VCaP (cell line): ENCODE results near the gene ARHGAP24.
"Not testable (repeated sequence)": the region's sequence is repeated elsewhere in the genome, so short reads cannot be mapped to it uniquely, and the experiment has no call there.

ENCODE experiments used
- H3K27ac ChIP-seq: fragments of 450-650 bp; 2 replicates; pipeline ENCODE4 v1.5.1; 2017
- CTCF ChIP-seq: fragments of 450-650 bp; conservative IDR thresholded peaks from 2 replicates; pipeline ENCODE4 v1.5.1; 2017; ENCODE audit warnings: mild to moderate bottlenecking, moderate library complexity

Gene ARHGAP24

DNA sequence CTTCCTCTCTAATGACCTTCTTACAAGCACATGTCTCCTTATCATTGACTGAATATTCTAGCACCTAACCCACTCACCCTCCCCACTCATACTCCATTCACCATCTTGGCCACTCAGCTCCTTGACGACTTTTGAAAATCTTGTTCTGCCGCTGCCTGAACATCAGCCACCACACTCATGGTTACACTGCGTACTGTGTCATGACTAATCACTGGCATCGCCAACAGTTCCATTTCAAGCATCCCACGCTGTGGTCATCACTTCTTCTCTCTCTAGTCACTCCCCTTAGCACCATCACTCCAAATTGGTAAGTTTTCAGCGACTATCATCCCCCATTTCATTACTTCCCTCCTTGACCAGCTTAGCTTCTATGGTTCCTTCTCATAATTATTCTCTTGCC, 532.1 kb downstream of the ARHGAP24 start:
- H3K27ac ChIP-seq, result no peak overlapping the region
- TF ChIP-seq CTCF, result no peak

GRCh38 chr4:86011117-86011516, 536.2 kb downstream of the ARHGAP24 start:
- H3K27ac ChIP-seq, result no peak overlapping the region
- no peak for TF ChIP-seq CTCF

DNA sequence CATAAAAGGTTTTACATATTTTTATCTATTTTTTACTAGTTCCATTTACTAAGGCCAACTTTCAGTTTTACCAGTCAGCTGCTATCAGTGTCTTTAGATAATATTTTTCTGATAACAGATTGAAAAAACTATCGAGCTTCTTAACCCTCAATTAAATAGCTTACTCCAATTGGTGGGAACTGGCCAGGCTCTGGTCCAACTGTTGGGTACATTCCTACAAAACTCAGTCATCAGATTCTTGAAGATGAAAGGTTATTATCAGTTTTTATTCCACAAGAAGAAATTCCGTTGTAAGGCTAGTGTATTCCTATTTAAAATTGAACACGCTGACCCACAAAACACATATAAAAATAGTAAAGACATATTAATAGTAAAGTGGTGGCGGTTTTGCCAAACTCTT, 538.7 kb downstream of the ARHGAP24 start:
- no peak overlapping the region for H3K27ac ChIP-seq
- no peak for TF ChIP-seq CTCF

DNA sequence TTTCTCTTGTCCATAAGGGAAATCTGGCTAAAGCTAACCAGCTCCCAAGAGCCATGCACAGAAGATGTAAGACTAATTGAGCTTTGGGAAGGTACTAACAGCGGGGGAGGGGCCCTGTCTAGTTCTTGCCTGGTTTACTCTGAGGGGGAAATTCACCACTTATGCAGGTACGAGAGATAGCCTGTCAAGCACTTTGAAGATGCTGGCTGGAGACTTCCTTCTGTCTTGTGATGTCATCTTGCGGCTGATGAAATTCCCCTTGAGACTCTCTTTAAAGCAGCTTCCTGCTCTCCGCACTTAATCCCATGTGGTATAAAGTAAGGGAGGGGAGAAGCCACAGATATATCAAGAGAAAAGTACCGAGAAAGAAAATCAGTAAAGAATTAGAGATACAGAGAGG, 539.6 kb downstream of the ARHGAP24 start:
- no peak overlapping the region for H3K27ac ChIP-seq
- TF ChIP-seq CTCF, result no peak

DNA sequence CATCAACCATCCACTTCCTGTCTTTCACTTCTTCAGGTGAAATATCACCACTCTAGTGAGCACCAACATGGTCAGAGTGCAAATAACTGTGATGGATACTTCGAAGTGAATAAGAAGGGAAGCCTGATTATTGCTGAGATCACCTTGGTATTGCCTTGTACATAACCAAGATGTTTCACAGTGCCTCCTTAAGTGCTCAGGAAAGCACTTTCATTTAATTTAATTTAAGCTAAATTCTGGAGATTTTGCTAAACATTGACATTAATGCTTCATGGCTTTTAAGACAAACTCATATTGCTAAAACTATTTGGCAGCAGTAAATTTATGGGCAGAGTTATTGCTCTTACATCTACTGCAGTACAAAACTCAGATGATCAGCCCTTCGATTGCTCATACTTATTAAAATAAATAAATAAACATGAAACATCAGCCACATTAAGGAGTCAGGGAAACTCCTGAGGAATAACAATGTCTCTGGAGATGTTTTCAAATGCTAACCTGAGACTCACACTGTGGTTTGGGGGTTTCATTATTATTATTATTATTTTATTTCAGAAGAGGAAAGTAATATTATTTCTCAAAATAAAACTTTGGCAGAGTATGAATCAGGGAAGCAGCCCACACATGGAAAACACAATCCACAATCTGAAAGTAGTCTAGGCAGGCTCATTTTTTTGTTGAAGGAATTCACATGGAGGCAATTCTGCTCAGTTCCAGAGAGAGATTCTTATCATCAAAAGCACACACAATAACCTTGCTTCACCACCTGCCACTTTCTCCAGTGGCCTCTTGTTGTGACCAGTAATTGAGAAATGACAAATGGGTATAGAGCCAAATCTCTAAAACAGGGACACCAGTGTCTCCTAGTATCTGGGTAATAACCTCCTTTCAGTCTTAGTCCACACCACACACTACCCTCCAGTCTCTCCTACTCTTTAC, 540.7 kb downstream of the ARHGAP24 start:
- TF ChIP-seq CTCF, result no peak
- H3K27ac ChIP-seq, result peak overlapping the region; percentile 25

- no peak for TF ChIP-seq CTCF
Observed at GRCh38 chr4:86019362-86019761, 544.4 kb downstream of the ARHGAP24 start.

DNA sequence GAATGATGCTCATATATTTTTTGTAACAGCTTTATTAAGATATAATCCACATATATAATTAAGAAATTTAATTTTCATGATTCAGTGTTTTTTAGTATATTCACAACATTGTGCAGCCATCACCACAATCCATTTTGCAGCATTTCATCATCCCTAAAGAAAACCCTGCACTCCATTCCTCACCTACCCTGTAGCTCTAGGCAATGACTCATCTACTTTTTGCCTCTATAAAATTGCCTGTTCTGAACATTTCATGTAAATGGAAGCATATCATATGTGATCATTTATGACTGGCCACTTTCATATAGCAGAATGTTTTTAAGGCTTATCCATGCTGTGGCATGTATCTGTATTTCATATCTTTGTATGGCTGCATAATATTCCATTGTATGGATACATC, 545.0 kb downstream of the ARHGAP24 start:
- no peak for TF ChIP-seq CTCF
- no peak overlapping the region for H3K27ac ChIP-seq

More at GRCh38 chr4:86019362-86019761, 544.4 kb downstream of the ARHGAP24 start:
- H3K27ac ChIP-seq, result no peak overlapping the region

DNA sequence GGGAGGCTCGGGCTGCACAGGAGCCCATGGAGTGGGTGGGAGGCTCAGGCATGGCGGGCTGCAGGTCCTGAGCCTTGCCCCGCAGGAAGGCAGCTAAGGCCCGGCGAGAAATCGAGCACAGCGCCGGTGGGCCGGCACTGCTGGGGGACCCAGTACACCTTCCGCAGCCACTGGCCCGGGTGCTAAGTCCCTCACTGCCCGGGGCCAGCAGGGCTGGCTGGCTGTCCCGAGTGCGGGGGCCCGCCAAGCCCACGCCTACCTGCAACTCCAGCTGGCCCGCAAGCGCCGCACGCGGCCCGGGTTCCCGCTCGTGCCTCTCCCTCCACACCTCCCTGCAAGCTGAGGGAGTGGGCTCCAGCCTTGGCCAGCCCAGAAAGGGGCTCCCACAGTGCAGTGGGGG, 546.7 kb downstream of the ARHGAP24 start:
- H3K27ac ChIP-seq, result not testable (repeated sequence)
